B cell (primary cell): ENCODE results near the gene ACTR1B. TPM values are rescaled to one million over a fixed set of nuclear protein-coding genes. Genes with fewer than 3 reads are reported as not detected.
A peak's percentile ranks its signal among the peaks of the same experiment; 100 is the strongest.

Experiments
- ATAC-seq: fragments of 200-7000 bp; cut with Tn5 transposase; one replicate; pipeline ENCODE4 v1.10.0; 2021; ENCODE audit warnings: low read depth, mild to moderate bottlenecking, moderate number of reproducible peaks, moderate library complexity
- CTCF ChIA-PET: fragments of 350-600 bp; sonication (Branson Sonifier 250); formaldehyde crosslinking; loops from one replicate; lab custom pipeline; 2021; ENCODE audit warnings: antibody characterized with exemption, inconsistent platforms; lab: Charles Lee
- POLR2A ChIA-PET: fragments of 350-600 bp; sonication (Branson Sonifier 250); formaldehyde crosslinking; loops from one replicate; lab custom pipeline; 2021; ENCODE audit warnings: antibody characterized with exemption; lab: Charles Lee
- DNase-seq: peaks from one replicate; pipeline ENCODE4 v3.0.0; 2013
- H2AFZ ChIP-seq: 2 replicates; pipeline ENCODE4 v1.6.1; 2012; ENCODE audit warnings: mild to moderate bottlenecking, low read depth, low read length; ENCODE audit not compliant: insufficient read depth, poor library complexity, severe bottlenecking
- H3K27ac ChIP-seq, 2 donors: 1 replicate in 1 of 2; 2 replicates in 1 of 2; pipeline ENCODE4 v1.5.1; 2012 to 2013; ENCODE audit warnings: low read length in 2 of 2, mild to moderate bottlenecking in 2 of 2, moderate library complexity in 1 of 2
- H3K27me3 ChIP-seq, 4 experiments: fragments of 200-600 bp in 1 of 4; sonication (generic) in 1 of 4; replicated peaks in 1 of 4; 1 replicate in 2 of 4; 2 replicates in 2 of 4; pipeline versions ENCODE4 v1.6.1 to v1.7.0; 2013 to 2016; ENCODE audit warnings: low read length in 3 of 4, mild to moderate bottlenecking in 2 of 4, mixed read lengths in 1 of 4, moderate library complexity in 1 of 4; ENCODE audit not compliant: insufficient read depth in 4 of 4, control insufficient read depth in 3 of 4; ENCODE audit errors: control extremely low read depth in 1 of 4
- H3K36me3 ChIP-seq, 2 experiments: replicated peaks in 1 of 2; 1 replicate in 1 of 2; 2 replicates in 1 of 2; pipeline versions ENCODE4 v1.6.1 to v1.7.1; 2013; ENCODE audit warnings: low read length in 1 of 2; ENCODE audit not compliant: insufficient read depth in 2 of 2, control insufficient read depth in 1 of 2; ENCODE audit errors: control extremely low read depth in 1 of 2, extremely low read depth in 1 of 2
- H3K4me1 ChIP-seq, 2 donors: fragments of 200-600 bp in 1 of 2; sonication (generic) in 1 of 2; 1 replicate in 1 of 2; 2 replicates in 1 of 2; pipeline versions ENCODE4 v1.5.1 to v1.6.1; 2013 to 2017; ENCODE audit warnings: low read length in 2 of 2; ENCODE audit not compliant: control insufficient read depth in 2 of 2, insufficient read depth in 2 of 2
- H3K4me2 ChIP-seq: replicated peaks from 2 replicates; pipeline ENCODE3; 2012; ENCODE audit warnings: mild to moderate bottlenecking, low read depth, low read length; ENCODE audit not compliant: poor library complexity, severe bottlenecking
- H3K4me3 ChIP-seq, 5 experiments: fragments of 200-600 bp in 1 of 5; sonication (generic) in 1 of 5; 1 replicate in 3 of 5; 2 replicates in 2 of 5; pipeline versions ENCODE4 v1.5.1 to v1.7.0; 2011 to 2016; ENCODE audit warnings: low read length in 4 of 5, mild to moderate bottlenecking in 4 of 5, low read depth in 2 of 5, control low read depth in 1 of 5, moderate library complexity in 1 of 5; ENCODE audit not compliant: insufficient read depth in 1 of 5; ENCODE audit errors: control extremely low read depth in 1 of 5, extremely low read depth in 1 of 5
- H3K79me2 ChIP-seq: fragments of 200-600 bp; sonication (generic); one replicate; pipeline ENCODE4 v1.6.0; 2016; ENCODE audit warnings: low read length; ENCODE audit not compliant: control insufficient read depth, insufficient read depth
- H3K9ac ChIP-seq: fragments of 200-600 bp; sonication (generic); 2 replicates; pipeline ENCODE4 v1.6.1; 2017; ENCODE audit warnings: mild to moderate bottlenecking, low read length, moderate library complexity
- H3K9me3 ChIP-seq, 3 donors: one replicate each; pipeline versions ENCODE4 v1.6.1 to v1.7.1; 2013; ENCODE audit warnings: low read length in 2 of 3; ENCODE audit not compliant: control insufficient read depth in 2 of 3, insufficient read depth in 1 of 3; ENCODE audit errors: control extremely low read depth in 1 of 3
- H4K20me1 ChIP-seq: 2 replicates; pipeline ENCODE4 v1.6.0; 2012; ENCODE audit warnings: mild to moderate bottlenecking, low read length; ENCODE audit not compliant: insufficient read depth, control insufficient read depth, poor library complexity, severe bottlenecking
- H3K27ac Mint-ChIP-seq: one replicate; pipeline ENCODE4 v1.8.0; 2021; ENCODE audit warnings: mixed read lengths
- H3K27me3 Mint-ChIP-seq: one replicate; pipeline ENCODE4 v1.8.0; 2021; ENCODE audit warnings: mixed read lengths
- H3K4me1 Mint-ChIP-seq: one replicate; pipeline ENCODE4 v1.8.0; 2021; ENCODE audit warnings: mixed read lengths
- H3K4me3 Mint-ChIP-seq: one replicate; pipeline ENCODE4 v1.8.0; 2021; ENCODE audit warnings: mixed read lengths
- H3K9me3 Mint-ChIP-seq: one replicate; pipeline ENCODE4 v1.8.0; 2022; ENCODE audit warnings: mixed read lengths; ENCODE audit not compliant: insufficient read depth
- EZH2 ChIP-seq: IDR thresholded peaks from 2 replicates; pipeline ENCODE4 v1.6.1; 2012; ENCODE audit warnings: borderline replicate concordance, low read depth, mild to moderate bottlenecking, moderate library complexity, low read length; ENCODE audit not compliant: insufficient read depth, poor library complexity, severe bottlenecking
- WGBS: methylation state at CpG from one replicate; pipeline ENCODE4 v1.1.5; 2013; ENCODE audit warnings: missing lambda C conversion rate; ENCODE audit not compliant: insufficient coverage; 5-methylcytosine and 5-hydroxymethylcytosine counted together
- intact Hi-C: fragments of 100-400 bp; cut with micrococcal nuclease; formaldehyde crosslinking; loops from one replicate; pipeline ENCODE4 v1.10.0; 2022
- polyA minus RNA-seq: library from RNA; depleted of rRNA, polyadenylated mRNA; stranded (reverse); fragments of >200 nt; gene quantifications from 2 replicates; pipeline ENCODE4 v1.2.3, GENCODE V29; 2012
- polyA plus RNA-seq: library from polyadenylated mRNA; depleted of rRNA; stranded (reverse); fragments of >200 nt; gene quantifications from 2 replicates; pipeline ENCODE4 v1.2.3, GENCODE V29; 2012
- total RNA-seq, 2 donors: library from RNA; stranded (reverse); fragments of 120-200 nt in 1 of 2; gene quantifications; 1 replicate in 1 of 2; 2 replicates in 1 of 2; pipeline versions ENCODE4 v1.2.3 to v1.2.4, GENCODE V29; 2013 to 2022
- TF ChIP-seq, protein P1 (sequence below): fragments of 200-600 bp; IDR thresholded peaks from one replicate; pipeline ENCODE4 v1.8.0; 2022; ENCODE audit warnings: antibody characterized with exemption, mild to moderate bottlenecking

ACTR1B gene
- total RNA-seq = 69.0 and 70.2 TPM in 2 replicates
- total RNA-seq (2013) = 57.4 TPM
- 143 and 155 TPM in 2 replicates for polyA plus RNA-seq
- polyA minus RNA-seq = 69.4 and 77.4 TPM in 2 replicates

GRCh38 chr2:97663962-97664635 lies at the start of gene ACTR1B:
Gene ACTR1B, minus strand, starts transcription at chr2:97664044. Its CDS starts 154 bp downstream, at chr2:97663890.
- peaks cover 33% of the 10 kb centered on the region for H3K4me1 Mint-ChIP-seq
- H3K9me3 ChIP-seq = no peaks in the 10 kb centered on the region

More at GRCh38 chr2:97663962-97664635, at the start of gene ACTR1B:
- H3K27ac ChIP-seq = peak within 1 kb of the TSS; percentile 82 to 97
- Mint-ChIP-seq H3K4me3 (peak within 1 kb of the TSS; percentile 96), H3K9me3 (no peaks in the 10 kb centered on the region), H3K27ac (peak within 1 kb of the TSS; percentile 97), H3K27me3 (no peaks in the 10 kb centered on the region)
- intact Hi-C loops = loop anchor here (1.0 to 10.0 kb wide), 6 partner anchors 19 to 1828 kb away; partner anchors contain the start of genes ANKRD36, CNNM4 and REV1
- H3K9ac ChIP-seq = peak within 1 kb of the TSS; percentile 98
- H3K27me3 ChIP-seq = no peaks in the 10 kb centered on the region
- H3K4me2 ChIP-seq = peak within 1 kb of the TSS; percentile 81
- H3K4me3 ChIP-seq = peak within 1 kb of the TSS; percentile 71 to 96 (median 84)
- ChIA-PET CTCF (interaction anchor here (1.2 to 6.2 kb wide), 4 partner anchors 9 to 73 kb away, joined by 5 to 53 read pairs (median 22); partner anchors contain the start of gene COX5B), POLR2A (interaction anchor here (1.1 to 4.6 kb wide), 3 partner anchors 15 to 74 kb away, joined by 3 to 44 read pairs (median 4); partner anchors contain the start of gene COX5B)
- peaks cover 38% of the 10 kb centered on the region for H4K20me1 ChIP-seq
- TF ChIP-seq EZH2 = no peak
- TF ChIP-seq, protein P1, sequence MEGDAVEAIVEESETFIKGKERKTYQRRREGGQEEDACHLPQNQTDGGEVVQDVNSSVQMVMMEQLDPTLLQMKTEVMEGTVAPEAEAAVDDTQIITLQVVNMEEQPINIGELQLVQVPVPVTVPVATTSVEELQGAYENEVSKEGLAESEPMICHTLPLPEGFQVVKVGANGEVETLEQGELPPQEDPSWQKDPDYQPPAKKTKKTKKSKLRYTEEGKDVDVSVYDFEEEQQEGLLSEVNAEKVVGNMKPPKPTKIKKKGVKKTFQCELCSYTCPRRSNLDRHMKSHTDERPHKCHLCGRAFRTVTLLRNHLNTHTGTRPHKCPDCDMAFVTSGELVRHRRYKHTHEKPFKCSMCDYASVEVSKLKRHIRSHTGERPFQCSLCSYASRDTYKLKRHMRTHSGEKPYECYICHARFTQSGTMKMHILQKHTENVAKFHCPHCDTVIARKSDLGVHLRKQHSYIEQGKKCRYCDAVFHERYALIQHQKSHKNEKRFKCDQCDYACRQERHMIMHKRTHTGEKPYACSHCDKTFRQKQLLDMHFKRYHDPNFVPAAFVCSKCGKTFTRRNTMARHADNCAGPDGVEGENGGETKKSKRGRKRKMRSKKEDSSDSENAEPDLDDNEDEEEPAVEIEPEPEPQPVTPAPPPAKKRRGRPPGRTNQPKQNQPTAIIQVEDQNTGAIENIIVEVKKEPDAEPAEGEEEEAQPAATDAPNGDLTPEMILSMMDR = peak; percentile 72
- WGBS = under 1% methylated on average over 49 of the region's 60 CpGs
- H3K36me3 ChIP-seq = peaks cover 0 to 8% of the 10 kb centered on the region in 2 experiments
- peak; percentile 99 for DNase-seq
- peaks cover 23 to 32% of the 10 kb centered on the region in 2 donors for H3K4me1 ChIP-seq
- peak; percentile 91 for ATAC-seq
- H2AFZ ChIP-seq = peak within 1 kb of the TSS; percentile 90
- peaks cover 37% of the 10 kb centered on the region for H3K79me2 ChIP-seq
